ENCODE measurements around the gene CFAP46. TPM values are rescaled to one million over a fixed set of nuclear protein-coding genes. Genes with fewer than 3 reads are reported as not detected.
A peak's percentile ranks its signal among the peaks of the same experiment; 100 is the strongest.
"Not testable (repeated sequence)": the region's sequence is repeated elsewhere in the genome, so short reads cannot be mapped to it uniquely, and the experiment has no call there.

Gene CFAP46
- polyA plus RNA-seq, 12 donors = 0.25 to 1.2 (median 0.50) TPM; not detected in 2

- no peak for DNase-seq
Observed at GRCh38 chr10:132915411-132915810, 27.0 kb downstream of the CFAP46 start.

GRCh38 chr10:132914732-132915131, 27.6 kb downstream of the CFAP46 start:
- DNase-seq = no peak

- no peak for DNase-seq
Observed at GRCh38 chr10:132913559-132914115, 28.7 kb downstream of the CFAP46 start.

- no peak for DNase-seq
Observed at GRCh38 chr10:132912713-132913558, 29.4 kb downstream of the CFAP46 start.

- DNase-seq = no peak
Observed at GRCh38 chr10:132912225-132912712, 30.1 kb downstream of the CFAP46 start.

GRCh38 chr10:132911786-132912097, 30.6 kb downstream of the CFAP46 start:
- DNase-seq = peak; percentile 54

GRCh38 chr10:132910901-132911785, 31.2 kb downstream of the CFAP46 start:
- DNase-seq = no peak

- no peak for DNase-seq
Observed at GRCh38 chr10:132910186-132910880, 32.0 kb downstream of the CFAP46 start.

GRCh38 chr10:132909491-132910071, 32.8 kb downstream of the CFAP46 start:
- no peak for DNase-seq

GRCh38 chr10:132908621-132909295, 33.6 kb downstream of the CFAP46 start:
- DNase-seq = no peak

- no peak for DNase-seq
Observed at GRCh38 chr10:132907821-132908620, 34.3 kb downstream of the CFAP46 start.

- DNase-seq = no peak
Observed at GRCh38 chr10:132906836-132907235, 35.5 kb downstream of the CFAP46 start.

- DNase-seq = no peak
Observed at GRCh38 chr10:132906106-132906505, 36.3 kb downstream of the CFAP46 start.

GRCh38 chr10:132905661-132906060, 36.7 kb downstream of the CFAP46 start:
- no peak for DNase-seq

GRCh38 chr10:132904814-132905649, 37.3 kb downstream of the CFAP46 start:
- DNase-seq = no peak

GRCh38 chr10:132904181-132904813, 38.1 kb downstream of the CFAP46 start:
- DNase-seq = no peak

- not testable (repeated sequence) for DNase-seq
Observed at GRCh38 chr10:132902656-132903575, 39.5 kb downstream of the CFAP46 start.
